ENCODE results near the gene INF2. TPM values are rescaled to one million over a fixed set of nuclear protein-coding genes. Genes with fewer than 3 reads are reported as not detected.

The INF2 gene
- total RNA-seq, 4 donors from 2014 or later, result 36.7 to 43.6 (median 37.8) TPM

- no peaks in the 10 kb centered on the region for H3K9me3 ChIP-seq
- H3K36me3 ChIP-seq, result peaks cover 18 to 81% (median 49%) of the 10 kb centered on the region in 3 donors
- intact Hi-C loops (cut with DNase I), result no loop called here
- 87% methylated on average over 7 of the region's 12 CpGs; no CpG with 5 or more reads in 1 of the 2 donors for WGBS, 2 donors
- no peak overlapping the region for H3K27ac ChIP-seq
- DNase-seq, result no peak
- TF ChIP-seq POLR2A (IDR thresholded peaks at IDR 0.05) (no peak), CTCF (IDR thresholded peaks at IDR 0.05) (no peak)
- no peaks in the 10 kb centered on the region for H3K27me3 ChIP-seq
- peaks cover 0 to 8% (median 0%) of the 10 kb centered on the region in 3 donors for H3K4me1 ChIP-seq
- H3K4me3 ChIP-seq, result no peak overlapping the region
These were observed 26.5 kb downstream of the INF2 start for GRCh38 chr14:104715871-104716270.

DNA sequence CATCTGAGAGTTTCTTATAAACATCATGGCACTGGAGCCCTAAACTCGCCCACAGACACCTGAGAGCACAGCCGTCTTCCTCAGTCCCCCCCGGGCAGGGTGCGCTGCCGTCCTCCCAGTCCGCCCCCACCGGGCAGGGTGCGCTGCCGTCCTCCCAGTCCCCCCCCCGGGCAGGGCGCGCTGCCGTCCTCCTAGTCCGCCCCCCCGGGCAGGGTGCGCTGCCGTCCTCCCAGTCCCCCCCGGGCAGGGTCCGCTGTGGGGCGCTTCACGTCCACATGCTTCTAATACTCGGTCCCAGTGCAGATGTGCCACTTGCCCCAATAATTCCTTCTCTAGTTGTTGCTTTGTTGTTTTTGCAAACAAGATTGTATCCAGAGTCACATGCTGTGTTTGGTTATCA, 27.7 kb downstream of the INF2 start:
- WGBS, 2 donors, result 85 to 94% methylated on average over 3 to 5 of the region's 22 CpGs
- intact Hi-C loops (cut with DNase I), result no loop called here
- no peak for DNase-seq

DNA sequence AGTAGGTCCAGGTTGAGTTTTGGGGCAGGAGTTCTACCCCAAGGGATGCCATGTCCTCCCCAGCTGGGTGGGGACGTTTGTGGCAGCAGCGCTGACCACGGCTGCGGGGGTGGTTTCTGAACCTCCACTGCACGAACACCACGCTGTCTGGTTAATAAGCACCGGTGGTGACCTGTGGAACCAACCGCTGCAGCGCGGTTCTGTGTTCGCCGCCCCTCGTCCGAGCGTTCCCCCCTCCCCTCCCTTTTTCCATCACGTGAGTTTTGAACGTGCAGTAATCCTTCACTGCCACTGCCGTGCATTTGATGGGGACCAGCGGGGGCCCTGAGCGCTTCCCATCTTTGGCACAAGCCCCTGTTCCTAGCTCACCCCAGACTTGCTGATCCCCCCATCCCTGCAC, 28.2 kb downstream of the INF2 start:
- H3K9me3 ChIP-seq, result no peaks in the 10 kb centered on the region
- H3K27ac ChIP-seq, result no peak overlapping the region
- WGBS, 2 donors, result 68 to 87% methylated on average over 8 to 19 of the region's 20 CpGs
- no peak for TF ChIP-seq CTCF (IDR thresholded peaks at IDR 0.05)
- no peak for TF ChIP-seq POLR2A (IDR thresholded peaks at IDR 0.05)
- DNase-seq, result no peak
- H3K27me3 ChIP-seq, result no peaks in the 10 kb centered on the region
- peaks cover under 1 to 19% (median 9%) of the 10 kb centered on the region in 3 donors for H3K4me1 ChIP-seq
- H3K36me3 ChIP-seq, result peaks cover 15 to 63% (median 31%) of the 10 kb centered on the region in 3 donors
- no peak overlapping the region for H3K4me3 ChIP-seq
- intact Hi-C loops (cut with DNase I), result no loop called here

More for the DNA sequence above, 27.7 kb downstream of the INF2 start:
- H3K4me1 ChIP-seq, result peaks cover 0 to 14% (median 4%) of the 10 kb centered on the region in 3 donors
- TF ChIP-seq POLR2A (IDR thresholded peaks at IDR 0.05), result no peak
- no peak for TF ChIP-seq CTCF (IDR thresholded peaks at IDR 0.05)
- H3K27ac ChIP-seq, result no peak overlapping the region
- no peaks in the 10 kb centered on the region for H3K9me3 ChIP-seq
- H3K4me3 ChIP-seq, result no peak overlapping the region
- no peaks in the 10 kb centered on the region for H3K27me3 ChIP-seq
- H3K36me3 ChIP-seq, result peaks cover 15 to 68% (median 37%) of the 10 kb centered on the region in 3 donors

- Histone ChIP-seq H3K27ac (no peak overlapping the region), H3K4me1 (peaks cover 6 to 24% (median 14%) of the 10 kb centered on the region in 3 donors), H3K4me3 (no peak overlapping the region), H3K27me3 (no peaks in the 10 kb centered on the region), H3K36me3 (peaks cover 15 to 58% (median 26%) of the 10 kb centered on the region in 3 donors), H3K9me3 (no peaks in the 10 kb centered on the region)
- TF ChIP-seq POLR2A (IDR thresholded peaks at IDR 0.05) (no peak), CTCF (IDR thresholded peaks at IDR 0.05) (no peak)
- no peak for DNase-seq
- intact Hi-C loops (cut with DNase I), result no loop called here
- 87% methylated on average over 9 of the region's 10 CpGs; no CpG with 5 or more reads in 1 of the 2 donors for whole genome bisulfite sequencing, 2 donors
These were observed 28.7 kb downstream of the INF2 start for GRCh38 chr14:104718147-104718546.

DNA sequence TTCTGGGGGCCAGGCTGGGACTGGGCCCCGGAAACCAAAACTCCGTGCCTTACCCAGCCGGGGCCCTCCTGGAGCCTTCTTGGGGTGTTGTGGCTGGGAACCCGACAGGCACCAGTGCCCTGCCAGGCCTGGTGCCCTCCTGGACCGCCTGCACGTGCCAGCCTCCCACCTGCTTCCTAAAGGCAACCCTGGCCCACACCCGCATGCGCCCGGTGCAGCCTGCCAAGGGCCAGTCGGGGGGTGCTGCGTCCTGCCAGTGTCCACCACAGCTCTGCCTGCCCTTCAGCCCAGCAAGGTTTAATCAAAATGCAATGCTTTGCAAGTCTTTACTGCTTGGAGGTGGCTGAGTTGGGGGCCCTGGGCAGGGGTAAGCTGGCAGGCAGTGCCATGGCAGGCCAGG, 29.5 kb downstream of the INF2 start:
- Histone ChIP-seq H3K27ac (no peak overlapping the region), H3K36me3 (peaks cover 12 to 51% (median 19%) of the 10 kb centered on the region in 3 donors), H3K4me3 (no peak overlapping the region), H3K27me3 (no peaks in the 10 kb centered on the region), H3K9me3 (no peaks in the 10 kb centered on the region), H3K4me1 (peaks cover 10 to 31% (median 20%) of the 10 kb centered on the region in 3 donors)
- WGBS, 2 donors, result 100% methylated on average over 2 of the region's 11 CpGs; no CpG with 5 or more reads in 1 of the 2 donors
- TF ChIP-seq POLR2A (IDR thresholded peaks at IDR 0.05) (no peak), CTCF (IDR thresholded peaks at IDR 0.05) (no peak)
- intact Hi-C loops (cut with DNase I), result no loop called here
- DNase-seq, result no peak

All from esophagus squamous epithelium (tissue), 5 donors.